GM19023 (cell line): ENCODE results near the gene METTL26.

Experiments used
- ATAC-seq: cut with Tn5 transposase; IDR thresholded peaks from one replicate; pipeline ENCODE4 v1.9.1; 2021; ENCODE audit warnings: mild to moderate bottlenecking, moderate library complexity; ENCODE audit not compliant: unreplicated experiment

Gene METTL26

DNA sequence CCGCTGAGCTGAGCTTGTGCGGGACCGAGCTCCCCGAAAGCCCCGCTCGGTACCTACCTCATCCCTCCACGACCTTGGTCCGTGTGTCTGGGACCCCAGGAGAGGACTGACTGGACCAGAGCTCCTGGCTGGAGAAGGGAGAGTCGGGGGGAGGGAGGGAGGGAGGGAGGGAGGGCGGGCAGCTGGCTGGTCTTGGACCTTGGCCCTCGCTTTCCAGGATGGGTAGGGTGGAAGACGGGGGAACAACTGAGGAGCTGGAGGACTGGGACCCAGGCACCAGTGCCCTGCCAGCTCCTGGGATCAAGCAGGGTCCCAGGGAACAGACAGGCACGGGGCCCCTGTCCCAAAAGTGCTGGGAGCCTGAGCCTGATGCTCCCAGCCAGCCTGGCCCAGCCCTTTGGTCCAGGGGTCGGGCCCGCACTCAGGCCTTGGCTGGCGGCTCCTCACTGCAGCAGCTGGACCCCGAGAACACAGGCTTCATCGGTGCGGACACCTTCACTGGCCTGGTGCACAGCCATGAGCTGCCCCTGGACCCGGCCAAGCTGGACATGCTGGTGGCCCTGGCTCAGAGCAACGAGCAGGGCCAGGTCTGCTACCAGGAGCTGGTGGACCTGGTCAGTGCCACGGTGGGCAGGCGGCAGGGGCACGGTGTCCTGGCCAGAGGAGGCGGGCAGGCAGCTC lies 39.9 kb upstream of the METTL26 start:
- no peak for ATAC-seq

DNA sequence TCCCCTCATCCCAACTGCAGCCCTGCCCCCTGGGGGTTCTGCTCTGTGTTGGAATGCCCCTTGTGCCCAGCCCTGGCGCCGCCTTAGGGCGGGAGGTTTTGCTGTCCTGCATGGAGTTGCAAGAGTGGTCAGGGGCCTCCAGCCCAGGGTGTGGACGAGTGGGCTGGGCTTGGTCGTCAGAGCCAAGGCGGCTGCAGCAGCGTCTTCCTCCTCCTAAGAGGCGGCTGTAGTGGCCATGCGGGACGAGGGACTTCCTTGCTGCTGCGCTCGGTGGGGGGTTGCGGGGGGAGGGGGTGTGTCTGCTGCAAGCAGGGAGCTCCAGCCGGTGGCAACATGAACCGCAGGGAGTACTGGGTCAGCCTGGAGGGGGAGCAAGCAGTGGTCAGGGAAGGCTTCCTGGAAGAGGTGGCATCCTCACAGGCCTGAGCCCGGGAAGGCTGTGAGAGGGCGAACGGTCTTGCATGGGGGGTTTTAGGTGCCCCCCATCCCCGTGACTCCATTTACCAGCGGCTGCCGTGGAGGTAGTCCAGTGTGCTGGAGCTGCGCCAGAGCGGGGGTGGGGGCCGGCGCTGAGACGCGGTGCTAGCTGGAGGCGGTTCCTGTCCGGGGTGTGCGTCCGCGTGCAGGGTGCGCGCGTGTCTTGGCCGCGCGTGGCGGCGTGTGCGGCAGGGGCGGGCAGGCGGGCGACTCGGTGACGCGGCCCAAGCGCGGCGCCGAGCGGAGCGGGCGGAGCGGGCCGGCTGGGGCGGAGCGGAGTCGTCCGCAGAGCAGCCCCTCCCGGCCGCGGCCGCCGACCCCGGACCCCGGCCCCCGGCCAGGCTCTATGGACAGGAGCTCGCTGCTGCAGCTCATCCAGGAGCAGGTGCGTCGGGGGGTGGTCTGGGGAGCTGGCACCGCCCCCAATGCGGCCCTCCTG lies 39.1 kb upstream of the METTL26 start, which contains the start of gene RHBDL1:
Gene RHBDL1 (plus strand): TSS at position 704 of the 916 bp plus-strand sequence. CDS start 120 bp downstream, at position 824.
- no peak for ATAC-seq

DNA sequence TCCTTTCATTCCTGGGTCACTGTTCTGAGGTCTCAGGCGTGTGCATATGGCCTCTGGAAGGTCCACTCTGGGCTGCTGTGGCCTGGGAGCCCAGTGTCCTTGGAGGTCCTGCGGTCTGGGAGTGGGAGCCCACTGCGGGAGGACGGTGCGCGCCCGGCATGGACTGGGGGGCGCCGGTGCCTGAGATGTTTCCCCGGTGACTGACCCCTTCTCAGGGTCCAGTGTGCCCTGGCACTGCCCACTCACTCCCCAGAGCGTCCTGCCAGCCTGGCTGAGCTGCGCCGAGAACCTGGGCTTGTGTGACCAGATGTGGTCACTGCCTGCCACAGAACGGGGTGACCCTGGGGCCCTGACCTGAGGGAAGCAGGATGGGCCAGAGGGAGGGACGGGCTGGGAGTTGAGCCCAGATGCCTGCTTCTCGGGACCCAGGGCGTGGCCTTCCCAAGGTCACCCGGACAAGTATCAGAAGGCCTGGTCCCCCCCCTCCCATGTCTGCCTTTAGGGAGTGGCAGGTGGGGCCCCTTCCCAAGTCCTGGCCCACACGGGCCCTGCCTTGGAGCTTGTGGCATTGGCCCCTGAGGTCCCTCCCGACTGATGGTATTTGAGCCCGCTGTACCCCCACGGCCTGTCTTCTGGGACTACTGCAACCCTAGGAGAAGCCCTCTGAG lies 38.2 kb upstream of the METTL26 start:
- no peak for ATAC-seq

DNA sequence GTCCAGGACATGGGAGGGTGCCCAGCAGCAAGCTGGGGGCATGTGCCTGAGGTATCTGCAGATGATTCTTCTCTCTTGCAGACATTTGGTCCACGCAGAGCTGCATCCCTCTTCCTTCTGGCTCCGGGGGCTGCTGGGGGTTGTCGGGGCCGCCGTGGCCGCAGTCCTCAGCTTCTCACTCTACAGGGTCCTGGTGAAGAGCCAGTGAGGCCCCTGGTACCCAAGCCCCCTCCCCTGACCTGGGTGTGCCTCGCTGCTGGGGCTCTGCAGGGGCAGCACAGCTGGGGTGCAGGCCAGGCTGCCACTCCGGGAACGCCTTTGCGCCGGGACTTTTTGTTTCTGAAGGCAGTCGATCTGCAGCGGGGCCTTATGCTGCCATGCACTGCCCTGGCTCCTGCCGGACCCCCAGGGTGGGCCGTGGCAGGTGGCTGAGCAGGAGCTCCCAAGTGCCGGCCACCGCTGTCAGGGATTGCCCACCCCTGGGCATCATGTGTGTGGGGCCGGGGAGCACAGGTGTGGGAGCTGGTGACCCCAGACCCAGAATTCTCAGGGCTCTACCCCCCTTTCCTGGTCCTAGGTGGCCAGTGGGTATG lies 37.4 kb upstream of the METTL26 start:
- no peak for ATAC-seq

DNA sequence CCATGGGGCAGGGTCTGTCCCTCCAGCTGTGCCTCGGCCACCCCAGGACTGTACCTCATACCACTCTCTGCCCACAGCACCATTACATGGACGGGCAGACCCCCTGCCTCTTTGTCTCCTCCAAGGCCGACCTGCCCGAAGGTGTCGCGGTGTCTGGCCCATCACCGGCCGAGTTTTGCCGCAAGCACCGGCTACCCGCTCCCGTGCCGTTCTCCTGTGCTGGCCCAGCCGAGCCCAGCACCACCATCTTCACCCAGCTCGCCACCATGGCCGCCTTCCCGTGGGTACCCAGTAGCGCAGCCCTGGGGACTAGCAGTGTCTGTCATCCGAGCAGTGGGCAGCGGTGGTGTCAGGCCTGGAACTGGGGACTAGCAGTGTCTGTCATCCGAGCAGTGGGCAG lies 36.7 kb upstream of the METTL26 start:
- ATAC-seq: no peak

DNA sequence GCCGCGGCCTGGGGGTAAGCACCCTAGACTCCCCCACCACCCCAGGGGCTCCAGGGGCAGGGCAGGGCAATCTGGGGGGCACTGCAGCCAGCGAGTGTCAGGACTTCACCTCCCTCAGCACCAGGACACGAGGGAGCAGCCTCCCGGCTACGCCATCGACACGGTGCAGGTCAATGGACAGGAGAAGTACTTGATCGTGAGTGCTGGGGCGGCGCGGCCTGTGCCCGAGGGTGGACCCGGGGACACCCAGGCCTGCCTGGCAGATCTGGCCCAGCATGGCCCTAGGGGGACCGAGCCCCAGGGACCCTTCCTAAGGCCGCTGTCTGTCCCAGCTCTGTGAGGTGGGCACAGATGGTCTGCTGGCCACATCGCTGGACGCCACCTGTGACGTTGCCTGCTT lies 36.3 kb upstream of the METTL26 start:
- ATAC-seq: no peak

DNA sequence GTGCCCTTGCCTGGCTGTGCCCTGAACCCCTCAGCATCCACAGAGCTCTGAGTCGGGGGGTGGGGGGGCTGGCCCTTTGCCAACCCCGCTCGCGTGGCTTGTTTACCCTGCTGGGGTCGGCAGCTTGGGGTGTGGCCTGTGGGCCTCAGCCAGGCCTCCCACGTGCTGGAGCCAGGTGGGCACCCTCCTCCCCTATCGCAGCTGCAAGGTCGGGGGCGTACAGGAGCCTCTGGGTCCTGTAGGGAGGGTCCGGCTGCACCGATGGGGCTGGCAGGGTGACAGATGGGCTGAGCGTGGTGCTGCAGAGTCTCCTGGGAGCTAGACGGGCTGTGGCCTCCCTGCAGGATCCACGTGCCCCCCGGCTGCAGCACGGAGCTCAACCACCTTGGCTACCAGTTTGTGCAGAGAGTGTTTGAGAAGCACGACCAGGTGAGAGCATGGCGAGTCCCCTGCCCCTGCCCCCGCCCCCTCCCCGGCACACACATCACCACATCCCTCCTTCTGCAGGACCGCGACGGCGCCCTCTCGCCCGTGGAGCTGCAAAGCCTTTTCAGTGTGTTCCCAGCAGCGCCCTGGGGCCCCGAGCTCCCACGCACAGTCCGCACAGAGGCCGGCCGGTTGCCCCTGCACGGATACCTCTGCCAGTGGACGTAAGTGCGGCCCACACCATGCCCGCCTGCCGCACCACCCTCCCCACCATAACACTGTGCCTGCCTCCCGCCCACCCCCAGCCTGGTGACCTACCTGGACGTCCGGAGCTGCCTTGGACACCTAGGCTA lies 35.4 kb upstream of the METTL26 start:
- no peak for ATAC-seq

DNA sequence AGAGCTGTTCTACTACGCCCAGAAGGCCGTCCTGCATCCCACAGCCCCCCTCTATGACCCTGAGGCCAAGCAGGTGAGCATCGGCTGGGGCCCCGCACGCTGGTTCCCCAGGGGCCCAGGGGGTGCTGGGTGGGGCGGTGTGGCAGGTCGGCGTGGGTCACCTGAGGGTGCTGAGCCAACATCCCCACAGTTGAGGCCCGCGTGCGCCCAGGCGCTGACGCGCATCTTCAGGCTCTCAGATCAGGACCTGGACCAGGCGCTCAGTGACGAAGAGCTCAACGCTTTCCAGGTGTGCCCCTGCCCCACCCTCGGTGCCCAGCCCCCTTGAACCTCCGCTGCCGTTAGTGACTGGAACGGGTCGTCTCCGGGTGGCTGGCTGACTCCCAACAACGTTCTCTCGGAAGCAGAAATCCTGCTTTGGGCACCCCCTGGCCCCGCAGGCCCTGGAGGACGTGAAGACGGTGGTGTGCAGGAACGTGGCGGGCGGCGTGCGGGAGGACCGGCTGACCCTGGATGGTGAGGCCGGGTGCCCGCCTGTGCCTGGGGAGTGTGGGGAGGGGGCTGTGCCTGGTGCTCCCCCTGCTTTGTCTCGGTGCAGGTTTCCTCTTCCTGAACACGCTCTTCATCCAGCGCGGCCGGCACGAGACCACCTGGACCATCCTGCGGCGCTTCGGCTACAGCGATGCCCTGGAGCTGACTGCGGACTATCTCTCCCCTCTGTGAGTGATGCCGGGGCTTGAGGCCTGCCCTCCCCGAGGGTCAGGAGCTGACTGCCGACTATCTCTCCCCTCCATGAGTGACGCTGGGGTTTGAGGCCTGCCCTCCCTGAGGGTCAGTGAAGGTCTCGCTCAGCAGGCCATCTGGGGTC lies 34.6 kb upstream of the METTL26 start:
- no peak for ATAC-seq

DNA sequence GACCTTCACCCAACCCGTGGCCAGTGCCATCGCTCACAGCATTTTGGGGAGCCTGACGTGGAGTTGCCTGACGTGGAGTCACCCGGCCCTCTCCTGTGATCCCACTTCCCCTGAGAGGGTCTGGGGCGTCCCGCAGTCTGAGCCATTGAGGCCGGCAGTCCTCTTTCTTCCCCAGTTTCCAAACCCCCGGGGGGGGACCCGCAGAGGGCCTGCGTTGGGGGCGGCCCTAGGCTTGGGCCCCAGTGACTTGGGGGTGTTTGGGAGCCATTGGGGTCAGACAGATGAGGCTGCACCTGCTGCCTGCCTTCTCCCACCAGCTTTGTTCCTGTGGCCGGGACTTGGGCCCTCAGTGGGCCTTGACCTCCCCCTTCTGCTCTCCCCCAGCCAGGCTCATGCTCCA lies 33.6 kb upstream of the METTL26 start:
- no peak for ATAC-seq

DNA sequence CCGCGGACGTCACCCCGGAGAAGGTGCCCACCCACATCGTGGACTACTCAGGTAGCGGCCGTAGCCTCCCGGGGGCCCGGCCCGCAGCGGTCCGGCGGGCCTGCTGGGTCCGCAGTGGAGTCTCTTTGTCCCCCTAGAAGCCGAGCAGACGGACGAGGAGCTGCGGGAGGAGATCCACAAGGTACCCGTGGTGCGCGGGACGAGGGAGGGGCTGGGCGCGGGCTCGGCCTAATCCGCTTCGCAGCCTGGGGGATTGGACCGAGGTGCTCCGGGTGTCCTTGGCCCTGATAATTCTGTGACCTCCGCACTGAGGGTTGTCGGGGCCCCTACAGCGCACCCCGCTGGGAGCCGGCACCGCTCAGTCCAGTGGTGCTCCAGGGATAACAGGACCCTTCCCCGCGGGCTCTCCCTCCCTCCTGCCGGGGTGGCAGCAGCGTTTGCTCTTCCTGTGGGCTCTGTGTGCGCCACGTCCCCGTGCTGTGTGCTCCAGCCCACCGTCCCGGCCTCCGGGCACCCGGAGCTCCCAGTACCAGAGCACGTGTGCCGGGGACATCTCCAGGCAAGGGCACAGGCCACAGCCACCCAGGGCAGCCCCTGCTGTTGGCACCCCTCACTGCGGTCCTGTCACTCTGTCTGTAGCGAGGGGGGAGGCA lies 32.5 kb upstream of the METTL26 start:
- ATAC-seq: no peak

DNA sequence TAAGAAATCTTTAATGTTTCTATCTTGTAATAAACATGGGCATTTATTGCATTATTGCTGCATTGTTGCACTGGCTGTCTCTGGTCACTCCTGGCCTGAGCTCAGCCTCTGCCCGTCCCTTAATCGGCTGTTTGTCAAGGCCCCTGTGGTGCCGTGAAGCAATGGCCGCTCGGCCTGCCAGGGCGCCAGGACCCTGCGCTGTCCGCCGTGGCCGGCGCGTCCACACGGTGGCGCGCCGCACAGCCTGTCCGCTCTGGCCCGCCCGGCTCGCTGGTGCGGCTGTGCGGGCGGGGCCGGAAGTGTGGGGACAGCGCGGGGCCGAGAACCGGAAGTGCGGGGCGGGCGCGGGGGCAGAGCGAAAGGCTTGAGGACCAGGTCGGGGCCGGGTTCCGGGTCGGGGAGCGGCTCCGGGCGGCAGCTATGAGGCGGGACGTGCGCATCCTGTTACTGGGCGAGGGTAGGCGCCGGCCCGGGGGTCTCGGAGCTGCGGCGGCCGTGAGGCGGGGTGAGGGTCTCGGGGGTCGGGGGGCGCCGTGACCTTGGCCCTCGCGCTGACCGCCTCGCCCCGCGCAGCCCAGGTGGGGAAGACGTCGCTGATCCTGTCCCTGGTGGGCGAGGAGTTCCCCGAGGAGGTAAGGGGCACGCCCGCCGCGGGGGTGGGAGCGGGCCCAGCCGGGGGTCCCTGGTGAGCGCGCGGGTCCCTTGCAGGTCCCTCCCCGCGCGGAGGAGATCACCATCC lies 31.8 kb upstream of the METTL26 start, which contains the start of gene RHOT2:
Gene RHOT2 (plus strand): TSS at position 353 of the 739 bp plus-strand sequence. CDS start 68 bp downstream, at position 421.
- ATAC-seq: peak; percentile 91

DNA sequence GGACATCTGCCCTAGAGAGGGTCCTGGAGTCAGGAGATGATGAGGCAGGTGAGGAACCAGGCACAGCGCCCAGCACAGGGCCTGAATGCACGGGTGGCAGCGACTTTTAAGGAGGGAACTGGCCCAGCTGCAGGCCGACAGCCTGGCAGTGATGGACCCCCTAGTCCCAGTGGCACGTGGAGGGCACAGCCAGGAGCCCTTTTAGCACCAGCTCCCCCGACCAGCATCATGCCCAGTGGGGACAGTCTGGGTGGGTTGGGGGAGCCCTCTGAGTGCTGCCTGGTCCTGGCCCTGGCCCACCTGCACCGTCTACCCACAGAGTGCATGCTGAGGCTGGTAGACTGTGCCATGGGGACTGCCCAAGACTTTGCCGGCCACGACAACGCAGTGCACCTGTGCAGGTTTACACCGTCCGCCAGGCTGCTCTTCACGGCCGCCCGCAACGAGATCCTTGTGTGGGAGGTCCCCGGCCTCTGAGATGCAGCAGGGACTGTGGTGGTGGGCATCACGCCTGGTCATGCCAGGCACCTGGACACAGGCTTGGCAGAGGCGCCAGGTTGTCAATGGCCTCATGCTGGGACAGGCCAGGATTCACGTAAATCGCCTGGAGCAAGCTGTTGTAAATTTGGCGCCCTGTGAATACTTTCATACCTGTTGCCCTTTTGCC lies 31.1 kb upstream of the METTL26 start:
- no peak for ATAC-seq

DNA sequence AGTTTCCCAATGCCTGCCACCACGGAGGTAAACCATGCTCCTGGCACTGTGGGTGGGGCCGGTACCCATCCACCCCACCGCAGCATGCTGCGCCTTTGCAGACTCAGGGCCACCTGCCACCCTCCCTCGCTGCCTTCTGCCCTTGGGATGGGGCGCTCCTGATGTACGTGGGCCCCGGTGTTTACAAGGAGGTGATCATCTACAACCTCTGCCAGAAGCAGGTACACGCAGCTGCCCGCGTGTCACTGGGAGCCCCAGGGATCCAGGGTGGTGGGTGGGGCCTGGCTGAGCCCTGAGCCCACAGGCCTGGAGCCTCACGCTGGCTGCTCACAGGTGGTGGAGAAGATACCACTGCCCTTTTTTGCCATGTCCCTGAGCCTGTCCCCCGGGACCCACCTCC lies 30.5 kb upstream of the METTL26 start:
- ATAC-seq: no peak

DNA sequence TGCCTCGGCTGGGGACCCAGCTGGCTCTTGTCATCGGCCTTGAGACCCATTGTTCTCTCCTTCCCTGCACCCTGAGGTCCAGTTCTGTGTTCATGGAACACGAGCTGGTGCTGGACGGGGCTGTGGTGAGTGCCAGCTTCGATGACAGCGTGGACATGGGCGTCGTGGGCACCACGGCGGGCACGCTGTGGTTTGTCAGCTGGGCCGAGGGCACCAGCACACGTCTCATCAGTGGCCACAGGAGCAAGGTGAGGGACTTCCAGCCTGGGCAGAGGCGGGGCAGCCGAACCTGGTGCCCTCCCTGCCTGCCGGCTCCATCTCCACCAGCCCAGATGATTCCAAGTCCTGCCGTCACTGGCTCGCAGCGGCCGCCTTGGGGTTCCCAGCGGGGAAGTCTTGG lies 26.5 kb upstream of the METTL26 start:
- ATAC-seq: no peak

DNA sequence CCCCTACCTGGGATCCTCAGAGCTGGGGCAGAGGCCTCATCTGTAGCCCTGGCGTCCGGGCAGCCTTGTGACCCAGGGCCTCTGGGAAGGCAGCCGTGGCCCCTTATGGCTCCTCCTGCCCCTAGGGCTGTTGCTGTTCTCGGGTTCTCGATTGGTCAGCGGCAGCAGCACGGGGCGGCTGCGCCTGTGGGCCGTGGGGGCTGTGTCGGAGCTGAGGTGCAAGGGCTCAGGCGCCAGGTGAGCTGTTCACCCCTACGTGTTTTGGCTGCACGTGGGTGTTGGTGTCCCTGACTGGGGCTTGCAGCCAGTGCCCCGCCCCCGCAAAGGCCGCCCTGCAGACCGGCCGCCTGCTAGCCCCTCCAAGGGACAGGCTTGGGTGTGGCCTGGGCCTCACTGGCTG lies 26.0 kb upstream of the METTL26 start:
- ATAC-seq: no peak

DNA sequence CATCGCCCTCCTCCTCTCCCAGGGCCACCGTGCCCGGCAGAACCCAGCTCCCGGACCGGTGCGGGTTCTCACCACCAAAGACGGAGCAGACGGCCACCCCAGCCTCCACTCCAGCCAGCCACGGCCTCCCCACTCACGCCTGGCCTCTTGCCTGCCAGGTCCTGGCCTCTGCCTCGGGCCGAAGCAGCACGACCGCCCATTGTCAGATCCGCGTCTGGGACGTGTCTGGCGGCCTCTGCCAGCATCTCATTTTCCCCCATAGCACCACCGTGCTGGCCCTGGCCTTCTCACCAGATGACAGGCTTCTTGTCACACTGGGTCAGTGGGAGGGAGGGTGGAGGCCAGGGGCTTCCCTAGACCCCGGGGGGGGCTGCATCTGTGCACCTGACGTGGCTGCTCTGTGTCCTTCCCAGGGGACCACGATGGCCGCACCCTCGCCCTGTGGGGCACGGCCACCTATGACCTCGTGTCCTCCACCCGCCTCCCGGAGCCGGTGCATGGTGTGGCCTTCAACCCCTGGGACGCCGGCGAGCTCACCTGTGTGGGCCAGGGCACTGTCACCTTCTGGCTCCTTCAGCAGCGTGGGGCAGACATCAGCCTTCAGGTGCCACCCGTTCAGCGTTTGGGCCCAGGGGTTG lies 25.2 kb upstream of the METTL26 start:
- no peak for ATAC-seq
